SH-SY5Y (cell line): Measurements from ENCODE around the gene LILRB1.
"Not testable (repeated sequence)": the region's sequence is repeated elsewhere in the genome, so short reads cannot be mapped to it uniquely, and the experiment has no call there.

Experiments used
- GATA2 ChIP-seq: IDR thresholded peaks from 2 replicates; pipeline ENCODE4 v1.6.1; 2011; ENCODE audit warnings: mild to moderate bottlenecking, low read depth, low read length
- GATA3 ChIP-seq: IDR thresholded peaks from 2 replicates; pipeline ENCODE4 v1.6.1; 2011; ENCODE audit warnings: low read depth, mild to moderate bottlenecking, low read length, moderate library complexity

Gene LILRB1

DNA sequence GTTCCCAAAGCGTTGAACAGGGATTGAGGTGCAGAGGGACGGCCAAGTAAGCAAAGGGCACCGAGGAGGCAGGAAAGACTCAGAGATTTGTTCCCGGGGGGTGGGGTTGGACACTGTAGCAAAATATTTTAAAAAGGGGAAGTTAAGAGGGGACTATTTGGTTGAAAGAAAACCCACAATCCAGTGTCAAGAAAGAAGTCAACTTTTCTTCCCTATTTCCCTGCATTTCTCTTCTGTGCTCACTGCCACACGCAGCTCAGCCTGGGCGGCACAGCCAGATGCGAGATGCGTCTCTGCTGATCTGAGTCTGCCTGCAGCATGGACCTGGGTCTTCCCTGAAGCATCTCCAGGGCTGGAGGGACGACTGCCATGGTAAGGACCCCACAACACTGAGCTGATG is at the start of gene LILRB1:
Gene LILRB1 (plus strand): TSS at position 223 of the 400 bp plus-strand sequence. CDS start 590 bp downstream, outside the sequence.
- not testable (repeated sequence) for TF ChIP-seq GATA3, GATA2

DNA sequence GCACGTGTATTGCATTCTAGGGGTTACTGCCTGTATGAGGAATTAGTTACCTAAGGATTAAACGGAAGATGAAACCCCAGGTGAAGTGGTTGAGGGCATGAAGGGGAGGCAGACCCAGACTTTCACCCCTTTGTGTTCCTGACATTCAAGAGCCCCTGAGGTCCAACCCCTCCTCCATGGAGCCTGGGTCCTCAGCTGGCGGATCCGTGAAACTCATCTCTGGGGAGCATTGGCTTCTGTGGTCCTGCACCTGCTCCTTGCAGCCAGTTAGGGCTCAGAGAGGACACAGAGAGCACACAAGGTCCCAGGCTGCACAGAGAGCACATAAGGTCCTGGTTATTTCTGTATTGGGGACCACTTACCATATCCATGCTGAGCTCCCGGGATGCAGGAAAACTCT is 43.9 kb upstream of the LILRB1 start:
- TF ChIP-seq GATA3: no peak
- TF ChIP-seq GATA2: no peak

- no peak for TF ChIP-seq GATA3
- no peak for TF ChIP-seq GATA2
These were observed 43.3 kb upstream of the LILRB1 start for GRCh38 chr19:54587026-54587425.

GRCh38 chr19:54593445-54593844 is 36.8 kb upstream of the LILRB1 start, which contains the start of gene LILRA1:
Gene LILRA1 (plus strand): TSS chr19:54593632. CDS start chr19:54594245, 613 bp downstream.
- not testable (repeated sequence) for TF ChIP-seq GATA3, GATA2

- no peak for TF ChIP-seq GATA2
- TF ChIP-seq GATA3: no peak
These were observed 35.5 kb upstream of the LILRB1 start for GRCh38 chr19:54594737-54595136.

DNA sequence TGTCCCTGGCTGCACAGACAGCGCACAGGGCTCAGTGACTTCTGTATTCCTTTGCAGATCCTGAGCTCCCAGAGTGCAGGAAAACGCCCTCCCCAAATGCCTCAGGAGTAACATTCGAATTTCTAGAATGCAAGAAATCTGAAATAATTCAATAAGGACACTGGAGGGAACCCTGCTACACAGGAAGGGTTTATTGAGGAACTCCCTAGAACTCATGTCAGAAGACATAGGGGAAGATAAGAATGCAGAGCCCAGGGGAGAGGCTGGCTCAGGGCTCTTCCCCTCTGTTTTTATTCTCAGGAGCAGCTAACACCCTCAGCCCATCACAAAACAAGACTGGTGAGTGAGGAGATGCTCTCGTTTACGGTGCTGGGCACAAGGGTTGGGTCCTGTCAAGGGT is 30.1 kb upstream of the LILRB1 start:
- TF ChIP-seq GATA3: no peak
- TF ChIP-seq GATA2: no peak

DNA sequence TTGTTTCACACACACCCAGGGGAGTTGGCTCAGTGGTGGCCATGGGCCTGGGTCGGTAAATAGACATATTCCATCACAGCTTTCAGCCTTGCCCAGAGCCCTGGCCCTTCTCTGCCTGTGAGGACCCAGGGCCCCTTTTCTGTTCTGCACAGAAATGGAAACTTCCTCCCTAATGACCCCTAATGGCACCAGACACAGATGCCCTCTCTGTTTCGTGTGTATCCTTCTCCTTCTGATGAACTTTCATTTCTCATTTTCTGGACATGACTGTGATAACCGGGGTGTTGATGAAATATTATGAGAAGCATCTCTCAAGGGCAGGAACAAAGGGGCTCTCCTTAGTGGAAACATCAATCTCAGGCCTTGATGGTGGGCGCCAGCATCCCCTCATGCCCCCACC is 24.1 kb upstream of the LILRB1 start:
- TF ChIP-seq GATA2 (no peak), GATA3 (no peak)

- TF ChIP-seq GATA2: no peak
- TF ChIP-seq GATA3: no peak
These were observed 23.1 kb upstream of the LILRB1 start for GRCh38 chr19:54606891-54607784.

DNA sequence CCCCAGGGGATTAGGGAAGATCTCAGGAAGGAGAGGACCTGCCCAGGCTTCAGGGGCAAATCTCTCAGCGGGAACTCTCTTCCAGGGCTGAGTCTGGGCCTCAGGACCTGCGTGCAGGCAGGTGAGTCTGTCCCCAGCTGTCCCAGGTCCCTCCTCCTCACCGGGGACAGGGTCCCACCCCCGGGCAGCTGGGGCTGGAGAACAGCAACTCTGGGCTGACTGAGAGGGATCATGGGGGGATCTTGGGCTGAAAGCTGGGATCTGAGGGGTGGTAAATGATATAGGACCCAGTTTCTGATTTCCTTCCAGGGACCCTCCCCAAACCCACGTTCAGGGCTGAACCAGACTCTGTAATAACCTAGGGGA is 22.5 kb upstream of the LILRB1 start:
- no peak for TF ChIP-seq GATA2
- no peak for TF ChIP-seq GATA3

GRCh38 chr19:54608205-54608604 is 22.1 kb upstream of the LILRB1 start:
- TF ChIP-seq GATA3: no peak
- no peak for TF ChIP-seq GATA2

DNA sequence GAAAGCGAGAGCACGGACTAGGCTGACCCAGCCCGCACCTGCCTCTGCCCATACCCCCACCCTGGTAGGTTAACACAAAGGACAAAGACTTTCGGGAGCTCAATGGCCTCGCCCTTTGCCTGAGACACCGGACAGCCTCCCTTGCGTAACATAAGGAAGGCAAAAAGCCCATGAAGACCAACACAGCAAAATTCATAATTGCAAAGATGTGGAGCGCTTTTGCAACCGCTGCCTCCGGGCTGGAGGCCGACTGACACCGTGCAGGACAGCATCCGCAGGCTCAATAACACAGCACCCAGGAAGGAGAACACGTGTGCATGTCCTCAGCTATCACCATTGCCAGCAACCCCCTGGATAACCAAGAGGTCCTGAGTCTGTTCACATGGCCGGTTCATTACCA is 21.5 kb upstream of the LILRB1 start:
- no peak for TF ChIP-seq GATA3
- TF ChIP-seq GATA2: no peak

DNA sequence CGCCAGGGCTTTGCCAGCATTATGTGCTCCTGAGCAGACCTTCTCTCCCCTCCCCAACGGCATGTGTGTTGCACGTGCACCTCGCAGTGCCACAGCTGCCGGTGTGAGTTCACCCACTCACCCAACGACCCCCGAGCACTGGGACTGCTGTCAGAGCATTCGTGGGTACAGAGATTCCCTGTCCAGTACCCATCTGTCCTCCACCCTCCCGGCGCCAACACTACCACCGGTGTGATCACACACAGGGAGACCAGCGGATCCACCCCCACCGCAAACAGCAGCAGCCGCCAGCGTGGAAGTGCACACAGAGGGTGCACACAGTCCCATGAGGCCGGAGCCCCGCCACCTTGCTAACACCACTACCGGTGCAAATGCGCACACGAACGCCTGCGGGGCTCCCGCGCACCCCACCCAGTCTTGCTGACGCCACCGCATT is 20.9 kb upstream of the LILRB1 start:
- TF ChIP-seq GATA2 (no peak), GATA3 (no peak)

DNA sequence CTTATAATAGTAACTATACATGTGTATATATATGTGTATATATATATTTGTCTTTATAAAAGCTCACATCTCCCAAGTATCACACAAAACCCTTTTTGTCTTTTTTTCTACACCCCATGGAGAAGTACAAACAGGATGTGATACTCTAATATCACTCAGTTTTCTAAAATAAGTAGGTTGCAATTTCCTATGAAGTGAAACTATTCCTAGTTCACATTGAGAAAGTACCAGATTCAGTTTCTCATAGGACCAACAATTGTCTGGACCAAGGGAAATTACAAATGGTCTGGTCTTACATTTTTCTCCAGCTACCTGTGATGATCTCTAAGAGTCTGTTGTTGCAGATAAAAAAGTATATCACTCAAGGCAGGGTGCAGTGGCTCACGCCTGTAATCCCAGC is 17.9 kb upstream of the LILRB1 start:
- no peak for TF ChIP-seq GATA2
- TF ChIP-seq GATA3: no peak

GRCh38 chr19:54614726-54615125 is 15.6 kb upstream of the LILRB1 start:
- TF ChIP-seq GATA2 (no peak), GATA3 (no peak)

DNA sequence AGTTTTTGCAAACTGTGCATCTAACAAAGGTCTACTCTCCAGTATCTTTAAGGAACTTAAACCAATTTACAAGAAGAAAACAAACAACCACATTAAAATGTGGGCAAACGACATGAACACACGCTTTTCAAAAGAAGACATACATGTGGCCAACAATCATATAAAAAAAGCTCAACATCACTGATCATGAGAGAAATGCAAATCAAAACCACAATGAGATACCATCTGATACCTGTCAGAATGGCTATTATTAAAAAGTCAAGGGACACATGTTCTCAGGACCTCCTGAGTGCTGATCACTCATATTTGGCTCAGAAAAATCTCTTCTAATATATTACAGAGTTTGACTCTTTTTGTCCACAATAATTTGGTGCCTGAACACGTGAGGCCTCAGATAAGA is 14.2 kb upstream of the LILRB1 start:
- TF ChIP-seq GATA3: no peak
- TF ChIP-seq GATA2: no peak

GRCh38 chr19:54616821-54617560 is 13.3 kb upstream of the LILRB1 start:
- TF ChIP-seq GATA3: no peak
- no peak for TF ChIP-seq GATA2
